Caco-2 (cell line): Measurements from ENCODE around the gene DGKQ. TPM values are rescaled to one million over a fixed set of nuclear protein-coding genes. Genes with fewer than 3 reads are reported as not detected.

Experiments
- BruUV-seq: library from RNA; stranded (reverse); fragments of 400-500 nt; replicated peaks from 2 replicates; lab custom pipeline; 2021; lab: Mats Ljungman, UMichigan
- CTCF ChIA-PET: fragments of 300-600 bp; sonication (Branson Sonifier 250); formaldehyde crosslinking; loops from one replicate; lab custom pipeline; 2022; ENCODE audit warnings: antibody characterized with exemption; lab: Charles Lee
- POLR2A ChIA-PET: fragments of 300-600 bp; sonication (Branson Sonifier 250); formaldehyde crosslinking; loops from one replicate; lab custom pipeline; 2022; ENCODE audit warnings: antibody characterized with exemption; lab: Charles Lee
- DNase-seq, 2 experiments: peaks; one replicate each; pipeline versions ENCODE4 v3.0.0 to v3.0.0-alpha.2; 2020 to 2022
- H3K27me3 ChIP-seq: replicated peaks from 2 replicates; pipeline ENCODE4 v1.6.0; 2011; ENCODE audit warnings: low read length; ENCODE audit not compliant: control insufficient read depth, insufficient read depth
- H3K36me3 ChIP-seq: 2 replicates; pipeline ENCODE4 v1.5.1; 2011; ENCODE audit warnings: low read length; ENCODE audit not compliant: control insufficient read depth, insufficient read depth
- H3K4me1 ChIP-seq: fragments of 250-450 bp; sonication (Bioruptor Pico); 2 replicates; pipeline ENCODE4 v1.5.1; 2020; ENCODE audit warnings: mild to moderate bottlenecking
- H3K4me3 ChIP-seq: 2 replicates; pipeline ENCODE4 v1.5.1; 2011; ENCODE audit warnings: low read depth, mild to moderate bottlenecking, control low read depth, low read length
- H3K9me3 ChIP-seq: fragments of 250-450 bp; sonication (Bioruptor Pico); 2 replicates; pipeline ENCODE4 v1.5.1; 2020; ENCODE audit warnings: mild to moderate bottlenecking, moderate library complexity
- H3K27ac Mint-ChIP-seq: one replicate; pipeline ENCODE4 v1.8.0; 2022; ENCODE audit warnings: mixed read lengths; ENCODE audit not compliant: unreplicated experiment
- H3K27me3 Mint-ChIP-seq: one replicate; pipeline ENCODE4 v1.8.0; 2022; ENCODE audit warnings: mixed read lengths; ENCODE audit not compliant: insufficient read depth, unreplicated experiment
- H3K36me3 Mint-ChIP-seq: one replicate; pipeline ENCODE4 v1.8.0; 2022; ENCODE audit warnings: mild to moderate bottlenecking, mixed read lengths; ENCODE audit not compliant: insufficient read depth, unreplicated experiment
- H3K4me1 Mint-ChIP-seq: one replicate; pipeline ENCODE4 v1.8.0; 2022; ENCODE audit warnings: low read depth, mixed read lengths; ENCODE audit not compliant: unreplicated experiment
- H3K4me3 Mint-ChIP-seq: one replicate; pipeline ENCODE4 v1.8.0; 2022; ENCODE audit warnings: mild to moderate bottlenecking, moderate library complexity, mixed read lengths; ENCODE audit not compliant: unreplicated experiment
- H3K9me3 Mint-ChIP-seq: one replicate; pipeline ENCODE4 v1.8.0; 2022; ENCODE audit warnings: mixed read lengths; ENCODE audit not compliant: unreplicated experiment
- intact Hi-C: fragments of 100-400 bp; cut with micrococcal nuclease; formaldehyde crosslinking; loops from one replicate; pipeline ENCODE4 v1.10.0; 2022; ENCODE audit not compliant: unreplicated experiment
- total RNA-seq: library from RNA; stranded (reverse); gene quantifications from 2 replicates; pipeline ENCODE4 v1.2.3, GENCODE V29; 2022
- TF ChIP-seq, protein P1 (sequence below), 2 experiments: fragments of 200-600 bp in 1 of 2; IDR thresholded peaks; 1 replicate in 1 of 2; 2 replicates in 1 of 2; pipeline versions ENCODE4 v1.5.1 to v1.8.0; 2011 to 2022; ENCODE audit warnings: antibody characterized with exemption in 1 of 2, control low read depth in 1 of 2, inconsistent platforms in 1 of 2, low read depth in 1 of 2, low read length in 1 of 2, mild to moderate bottlenecking in 1 of 2, moderate library complexity in 1 of 2; ENCODE audit not compliant: insufficient read depth in 1 of 2, severe bottlenecking in 1 of 2, unreplicated experiment in 1 of 2

Gene DGKQ
- total RNA-seq, 1 experiment from 2014 or later = 14.1 TPM

DNA sequence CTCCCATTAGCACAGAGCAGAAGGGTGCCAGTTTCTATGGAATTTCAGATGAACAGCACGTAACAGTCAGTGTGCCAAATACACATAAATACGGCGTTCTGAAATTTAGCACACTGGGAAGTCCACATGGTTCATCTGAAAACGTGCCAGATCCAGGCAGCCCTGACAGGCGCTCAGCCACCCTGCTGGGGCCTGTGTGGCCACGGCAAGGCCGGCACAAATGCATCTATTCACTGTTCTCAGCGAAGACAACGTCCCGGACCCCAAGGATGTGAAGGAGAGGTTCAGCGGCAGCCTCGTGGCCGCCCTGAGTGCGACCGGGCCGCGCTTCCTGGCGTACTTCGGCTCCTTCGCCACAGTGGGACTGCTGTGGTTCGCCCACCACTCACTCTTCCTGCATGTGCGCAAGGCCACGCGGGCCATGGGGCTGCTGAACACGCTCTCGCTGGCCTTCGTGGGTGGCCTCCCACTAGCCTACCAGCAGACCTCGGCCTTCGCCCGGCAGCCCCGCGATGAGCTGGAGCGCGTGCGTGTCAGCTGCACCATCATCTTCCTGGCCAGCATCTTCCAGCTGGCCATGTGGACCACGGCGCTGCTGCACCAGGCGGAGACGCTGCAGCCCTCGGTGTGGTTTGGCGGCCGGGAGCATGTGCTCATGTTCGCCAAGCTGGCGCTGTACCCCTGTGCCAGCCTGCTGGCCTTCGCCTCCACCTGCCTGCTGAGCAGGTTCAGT is 15.6 kb downstream of the DGKQ start:
- BruUV-seq = no TSS peak
- Mint-ChIP-seq H3K4me1 (no peaks in the 10 kb centered on the region), H3K4me3 (no peak overlapping the region), H3K27ac (no peak overlapping the region), H3K36me3 (peaks cover 25% of the 10 kb centered on the region), H3K27me3 (no peaks in the 10 kb centered on the region), H3K9me3 (no peaks in the 10 kb centered on the region)
- intact Hi-C loops = no loop called here
- ChIA-PET CTCF (no interaction called here), POLR2A (no interaction called here)
- TF ChIP-seq, protein P1, sequence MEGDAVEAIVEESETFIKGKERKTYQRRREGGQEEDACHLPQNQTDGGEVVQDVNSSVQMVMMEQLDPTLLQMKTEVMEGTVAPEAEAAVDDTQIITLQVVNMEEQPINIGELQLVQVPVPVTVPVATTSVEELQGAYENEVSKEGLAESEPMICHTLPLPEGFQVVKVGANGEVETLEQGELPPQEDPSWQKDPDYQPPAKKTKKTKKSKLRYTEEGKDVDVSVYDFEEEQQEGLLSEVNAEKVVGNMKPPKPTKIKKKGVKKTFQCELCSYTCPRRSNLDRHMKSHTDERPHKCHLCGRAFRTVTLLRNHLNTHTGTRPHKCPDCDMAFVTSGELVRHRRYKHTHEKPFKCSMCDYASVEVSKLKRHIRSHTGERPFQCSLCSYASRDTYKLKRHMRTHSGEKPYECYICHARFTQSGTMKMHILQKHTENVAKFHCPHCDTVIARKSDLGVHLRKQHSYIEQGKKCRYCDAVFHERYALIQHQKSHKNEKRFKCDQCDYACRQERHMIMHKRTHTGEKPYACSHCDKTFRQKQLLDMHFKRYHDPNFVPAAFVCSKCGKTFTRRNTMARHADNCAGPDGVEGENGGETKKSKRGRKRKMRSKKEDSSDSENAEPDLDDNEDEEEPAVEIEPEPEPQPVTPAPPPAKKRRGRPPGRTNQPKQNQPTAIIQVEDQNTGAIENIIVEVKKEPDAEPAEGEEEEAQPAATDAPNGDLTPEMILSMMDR (IDR thresholded peaks at IDR 0.05; ENCODE audit: insufficient read depth in 1 of 2, low read depth in 1 of 2, low read length in 1 of 2, severe bottlenecking in 1 of 2, unreplicated experiment in 1 of 2) = no peak
- no peak overlapping the region for H3K4me3 ChIP-seq
- no peaks in the 10 kb centered on the region for H3K36me3 ChIP-seq
- no peak for DNase-seq
- no peaks in the 10 kb centered on the region for H3K9me3 ChIP-seq
- no peaks in the 10 kb centered on the region for H3K27me3 ChIP-seq
- no peaks in the 10 kb centered on the region for H3K4me1 ChIP-seq

DNA sequence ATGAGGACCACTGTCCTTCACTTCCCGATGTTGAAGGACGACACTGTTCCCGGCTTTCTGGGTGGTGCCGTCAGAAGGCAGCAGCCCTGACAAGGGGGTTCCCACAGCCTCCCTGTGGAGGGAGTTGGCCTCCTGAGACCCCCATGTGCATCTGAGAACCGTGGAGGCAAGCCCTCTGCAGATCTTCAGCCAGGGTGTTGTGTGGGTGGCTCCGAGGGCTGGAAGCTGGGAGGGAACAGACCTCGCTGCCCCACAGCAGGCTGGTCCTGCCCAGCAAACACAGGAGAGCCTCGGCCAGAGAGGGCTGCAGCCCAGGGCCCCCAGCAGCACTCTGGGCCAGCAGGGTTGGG is 16.2 kb downstream of the DGKQ start:
- no peaks in the 10 kb centered on the region for H3K36me3 ChIP-seq
- no TSS peak for BruUV-seq
- no peaks in the 10 kb centered on the region for H3K27me3 Mint-ChIP-seq
- ChIA-PET POLR2A (no interaction called here), CTCF (no interaction called here)
- H3K4me3 ChIP-seq = no peak overlapping the region
- DNase-seq = no peak
- H3K27ac Mint-ChIP-seq = no peak overlapping the region
- H3K27me3 ChIP-seq = no peaks in the 10 kb centered on the region
- no peaks in the 10 kb centered on the region for H3K4me1 Mint-ChIP-seq
- H3K36me3 Mint-ChIP-seq = peaks cover 25% of the 10 kb centered on the region
- intact Hi-C loops = no loop called here
- H3K4me1 ChIP-seq = no peaks in the 10 kb centered on the region
- no peak overlapping the region for H3K4me3 Mint-ChIP-seq
- H3K9me3 ChIP-seq = no peaks in the 10 kb centered on the region
- H3K9me3 Mint-ChIP-seq = no peaks in the 10 kb centered on the region
- TF ChIP-seq, protein P1 (IDR thresholded peaks at IDR 0.05; ENCODE audit: insufficient read depth in 1 of 2, low read depth in 1 of 2, low read length in 1 of 2, severe bottlenecking in 1 of 2, unreplicated experiment in 1 of 2) = no peak

DNA sequence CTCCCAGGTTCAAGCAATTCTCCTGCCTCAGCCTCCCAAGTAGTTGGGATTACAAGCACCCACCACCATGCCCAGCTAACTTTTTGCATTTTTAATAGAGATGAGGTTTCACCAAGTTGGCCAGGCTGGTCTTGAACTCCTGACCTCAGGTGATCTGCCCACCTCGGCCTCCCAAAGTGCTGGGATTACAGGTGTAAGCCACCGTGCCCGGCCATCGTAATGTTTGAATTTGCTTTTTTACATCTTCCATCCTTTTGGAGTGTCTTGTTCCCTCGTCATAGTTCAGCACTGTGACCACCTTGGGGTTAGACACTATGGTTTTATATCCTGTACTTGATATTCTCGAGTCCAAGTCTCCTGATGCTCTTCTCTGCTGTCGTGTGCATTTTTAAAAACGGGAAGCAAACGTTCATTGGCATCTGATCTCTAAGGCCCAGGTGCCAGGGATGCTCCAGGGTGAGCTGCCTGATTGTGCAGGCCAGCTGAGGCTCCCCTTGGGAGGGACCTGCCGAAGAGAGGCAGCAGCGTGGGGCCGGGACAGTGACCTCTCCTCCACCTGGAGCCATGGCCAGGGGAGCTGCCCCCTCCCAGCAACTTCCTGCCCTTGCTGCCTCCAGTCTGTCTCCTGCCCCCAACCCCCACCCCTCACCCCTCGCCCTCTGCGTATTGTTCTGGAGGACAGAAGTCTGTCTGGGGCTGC is 16.7 kb downstream of the DGKQ start:
- DNase-seq = no peak
- Histone ChIP-seq H3K4me1 (no peaks in the 10 kb centered on the region), H3K36me3 (no peaks in the 10 kb centered on the region), H3K9me3 (no peaks in the 10 kb centered on the region), H3K4me3 (no peak overlapping the region), H3K27me3 (no peaks in the 10 kb centered on the region)
- Mint-ChIP-seq H3K9me3 (no peaks in the 10 kb centered on the region), H3K4me3 (no peak overlapping the region), H3K27me3 (no peaks in the 10 kb centered on the region), H3K4me1 (no peaks in the 10 kb centered on the region), H3K27ac (no peak overlapping the region), H3K36me3 (peaks cover 25% of the 10 kb centered on the region)
- BruUV-seq = no TSS peak
- CTCF ChIA-PET = no interaction called here
- TF ChIP-seq, protein P1 (IDR thresholded peaks at IDR 0.05; ENCODE audit: insufficient read depth in 1 of 2, low read depth in 1 of 2, low read length in 1 of 2, severe bottlenecking in 1 of 2, unreplicated experiment in 1 of 2) = no peak
- intact Hi-C loops = no loop called here
- POLR2A ChIA-PET = no interaction called here
